Effector memory CD4-positive, alpha-beta T cell (primary cell): ENCODE data around the gene DNAH7.
"Not testable (repeated sequence)": the region's sequence is repeated elsewhere in the genome, so short reads cannot be mapped to it uniquely, and the experiment has no call there.

ENCODE experiments used
- DNase-seq, 3 donors: peaks; one replicate each; pipeline ENCODE4 v3.0.0-alpha.2; 2020
- H3K27ac ChIP-seq: 2 replicates; pipeline ENCODE4 v1.7.0; 2013; ENCODE audit warnings: mild to moderate bottlenecking, low read length, moderate library complexity; ENCODE audit not compliant: insufficient read depth, poor library complexity, severe bottlenecking
- H3K27me3 ChIP-seq: replicated peaks from 2 replicates; pipeline ENCODE4 v1.7.0; 2013; ENCODE audit warnings: mild to moderate bottlenecking, low read length; ENCODE audit not compliant: insufficient read depth, control insufficient read depth, poor library complexity, severe bottlenecking
- H3K36me3 ChIP-seq: 2 replicates; pipeline ENCODE4 v1.7.0; 2013; ENCODE audit warnings: mild to moderate bottlenecking, low read length, moderate library complexity; ENCODE audit not compliant: control insufficient read depth, insufficient read depth
- H3K4me1 ChIP-seq: 2 replicates; pipeline ENCODE4 v1.7.0; 2013; ENCODE audit warnings: low read length, mild to moderate bottlenecking; ENCODE audit not compliant: control insufficient read depth, insufficient read depth, poor library complexity, severe bottlenecking
- H3K4me3 ChIP-seq: 2 replicates; pipeline ENCODE4 v1.7.0; 2013; ENCODE audit warnings: low read length, low read depth, mild to moderate bottlenecking; ENCODE audit not compliant: insufficient read depth, poor library complexity, severe bottlenecking
- H3K9me3 ChIP-seq: 2 replicates; pipeline ENCODE4 v1.7.0; 2013; ENCODE audit warnings: mild to moderate bottlenecking, low read length, moderate library complexity; ENCODE audit not compliant: control insufficient read depth

DNAH7 gene

DNA sequence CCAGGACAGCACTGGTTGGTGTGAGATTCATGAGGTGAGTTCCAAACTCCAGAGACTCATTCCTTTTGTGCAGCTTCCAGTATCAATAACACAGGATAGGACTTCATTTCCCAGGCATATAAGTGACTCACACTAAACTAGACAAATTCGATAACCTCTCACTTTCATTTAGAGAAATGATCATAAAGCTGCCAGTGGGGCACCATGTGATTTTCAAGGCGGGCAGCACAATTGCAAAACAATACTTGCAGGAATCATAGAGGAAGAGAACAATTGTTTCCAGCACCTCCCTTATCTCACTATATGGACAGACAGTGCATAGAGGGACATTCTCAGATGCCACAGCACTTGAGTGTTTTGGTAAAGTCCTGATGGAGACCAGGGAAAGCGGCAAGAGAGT is 31.3 kb upstream of the DNAH7 start:
- Histone ChIP-seq H3K4me1 (no peaks in the 10 kb centered on the region), H3K27ac (no peak overlapping the region), H3K9me3 (no peaks in the 10 kb centered on the region), H3K27me3 (no peaks in the 10 kb centered on the region), H3K4me3 (no peak overlapping the region), H3K36me3 (no peaks in the 10 kb centered on the region)
- DNase-seq = no peak

DNA sequence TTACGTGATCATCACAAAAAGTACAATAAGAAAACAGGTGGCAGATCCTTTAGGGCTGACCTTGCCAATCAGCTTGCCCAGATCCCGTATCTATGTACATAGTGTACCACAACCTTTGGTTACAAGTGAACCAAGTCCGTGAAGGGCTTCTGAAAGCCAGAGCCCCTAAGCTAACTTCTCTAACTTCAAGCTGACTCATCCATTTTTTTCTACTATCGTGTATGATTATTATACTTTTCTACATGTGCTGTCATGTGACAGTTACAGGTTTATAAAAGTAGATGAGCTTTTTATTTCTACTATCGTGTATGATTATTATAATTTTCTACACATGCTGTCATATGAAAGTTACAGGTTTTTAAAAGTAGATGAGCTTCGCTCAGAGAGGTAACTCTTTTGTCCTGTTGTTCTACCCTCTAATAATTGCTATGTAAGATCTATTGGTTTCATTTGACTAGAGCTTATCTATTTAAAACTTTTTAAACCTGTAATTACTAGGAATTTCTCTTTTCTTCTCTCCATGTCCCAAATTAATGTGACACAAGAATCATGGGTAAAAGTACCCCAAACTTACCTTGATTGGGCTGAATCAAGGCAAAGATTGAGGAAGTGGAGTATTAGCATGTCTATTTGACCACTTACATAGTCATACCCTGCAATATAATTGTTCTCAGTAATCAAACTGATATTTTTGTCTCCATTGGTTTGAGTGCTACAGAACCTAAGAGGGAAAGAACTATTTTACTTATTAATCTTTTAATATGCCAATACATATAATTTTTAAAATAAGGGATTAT is 29.4 kb upstream of the DNAH7 start:
- no peaks in the 10 kb centered on the region for H3K36me3 ChIP-seq
- H3K4me1 ChIP-seq = no peaks in the 10 kb centered on the region
- no peak overlapping the region for H3K4me3 ChIP-seq
- DNase-seq = no peak
- no peak overlapping the region for H3K27ac ChIP-seq
- no peaks in the 10 kb centered on the region for H3K27me3 ChIP-seq
- H3K9me3 ChIP-seq = no peaks in the 10 kb centered on the region

DNA sequence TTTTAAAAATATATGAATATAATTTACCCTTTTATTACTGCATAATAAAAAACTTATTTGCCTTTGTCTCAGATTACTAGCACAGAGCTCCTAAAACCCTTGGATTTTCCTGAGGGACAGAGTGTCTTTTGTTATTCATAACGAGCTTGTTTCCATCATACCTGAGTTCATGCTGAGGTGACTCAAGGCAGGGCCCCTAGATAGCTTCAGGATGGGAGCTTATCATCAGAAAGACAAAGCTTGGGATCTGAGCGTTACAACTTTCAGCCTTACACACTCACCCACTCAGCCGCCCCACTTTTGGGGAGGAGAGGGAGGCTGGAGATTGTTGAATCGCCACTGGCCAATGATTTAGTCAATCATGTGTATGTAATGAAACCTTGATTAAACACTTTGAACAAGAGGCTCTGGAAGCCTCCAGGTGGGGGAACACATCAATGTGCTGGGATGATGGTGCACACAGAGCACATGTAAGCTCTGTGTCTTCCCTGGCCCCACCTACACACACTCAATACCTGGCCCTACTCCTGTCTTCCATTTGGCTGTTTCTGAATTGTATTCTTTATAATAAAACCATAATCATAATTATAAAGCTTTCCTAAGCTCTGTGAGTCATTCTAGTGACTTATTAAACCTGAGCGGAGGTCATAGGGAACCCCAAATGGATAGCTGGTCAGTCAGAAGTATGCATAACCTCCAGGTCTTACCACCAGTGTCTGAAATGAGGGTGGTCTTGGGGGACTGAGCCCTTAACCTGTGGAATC is 28.5 kb upstream of the DNAH7 start:
- DNase-seq = no peak
- Histone ChIP-seq H3K27ac (no peak overlapping the region), H3K9me3 (no peaks in the 10 kb centered on the region), H3K27me3 (no peaks in the 10 kb centered on the region), H3K4me1 (no peaks in the 10 kb centered on the region), H3K36me3 (no peaks in the 10 kb centered on the region), H3K4me3 (no peak overlapping the region)

DNA sequence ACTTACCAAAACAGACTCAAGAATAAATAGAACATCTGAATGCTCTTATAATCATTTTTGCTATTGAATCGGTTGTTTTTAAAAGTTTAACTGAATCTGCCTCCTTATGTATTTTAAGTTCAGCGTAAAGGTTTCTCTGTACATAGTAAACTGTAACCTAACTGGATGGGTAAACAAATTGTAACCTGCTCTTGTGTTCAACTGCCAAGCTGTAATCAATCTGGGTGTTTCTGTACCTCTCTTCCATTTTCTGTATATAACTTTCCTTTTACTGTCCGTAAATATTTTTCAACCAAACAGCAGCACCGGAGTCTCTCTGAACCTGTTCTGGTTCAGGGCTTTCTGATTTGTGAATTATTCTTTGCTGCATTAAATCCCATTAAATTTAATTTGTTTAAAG is 27.6 kb upstream of the DNAH7 start:
- H3K4me1 ChIP-seq = no peaks in the 10 kb centered on the region
- no peak overlapping the region for H3K27ac ChIP-seq
- DNase-seq = no peak
- H3K27me3 ChIP-seq = no peaks in the 10 kb centered on the region
- H3K9me3 ChIP-seq = no peaks in the 10 kb centered on the region
- no peaks in the 10 kb centered on the region for H3K36me3 ChIP-seq
- H3K4me3 ChIP-seq = no peak overlapping the region

DNA sequence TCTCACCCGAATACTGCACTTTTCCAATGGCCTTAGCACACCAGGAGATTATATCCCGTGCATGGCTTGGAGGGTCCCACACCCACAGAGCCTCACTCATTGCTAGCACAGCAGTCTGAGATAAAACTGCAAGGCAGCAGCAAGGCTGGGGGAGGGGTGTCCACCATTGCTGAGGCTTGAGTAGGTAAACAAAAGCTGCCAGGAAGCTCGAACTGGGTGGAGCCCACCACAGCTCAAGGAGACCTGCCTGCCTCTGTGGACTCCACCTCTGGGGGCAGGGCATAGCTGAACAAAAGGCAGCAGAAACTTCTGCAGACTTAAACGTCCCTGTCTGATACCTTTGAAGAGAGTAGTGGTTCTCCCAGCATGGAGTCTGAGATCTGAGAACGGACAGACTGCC is 20.8 kb upstream of the DNAH7 start:
- not testable (repeated sequence) for H3K4me3 ChIP-seq, H3K36me3 ChIP-seq, DNase-seq, H3K4me1 ChIP-seq, H3K27ac ChIP-seq, H3K27me3 ChIP-seq, H3K9me3 ChIP-seq

DNA sequence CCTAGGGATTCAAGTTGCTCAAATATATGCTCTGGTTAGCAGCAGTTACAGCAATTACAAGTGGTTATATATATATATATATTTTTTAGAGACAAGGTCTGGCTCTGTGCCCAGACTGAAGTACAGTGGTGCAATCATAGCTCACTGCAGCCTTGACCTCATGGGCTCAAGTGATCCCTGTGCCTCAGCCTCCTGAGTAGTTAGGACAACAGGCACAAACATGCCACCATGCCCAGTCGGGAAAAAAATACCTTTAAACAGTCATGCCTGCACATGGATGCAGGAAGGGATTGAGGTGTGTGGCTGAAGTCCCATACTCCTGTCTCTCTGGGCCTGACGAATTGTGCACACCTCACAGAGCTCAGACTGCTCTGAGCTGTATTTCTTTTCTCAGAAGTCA is 19.6 kb upstream of the DNAH7 start:
- Histone ChIP-seq H3K27ac (no peak overlapping the region), H3K4me3 (no peak overlapping the region), H3K27me3 (no peaks in the 10 kb centered on the region), H3K9me3 (no peaks in the 10 kb centered on the region), H3K36me3 (no peaks in the 10 kb centered on the region), H3K4me1 (no peaks in the 10 kb centered on the region)
- DNase-seq = no peak

DNA sequence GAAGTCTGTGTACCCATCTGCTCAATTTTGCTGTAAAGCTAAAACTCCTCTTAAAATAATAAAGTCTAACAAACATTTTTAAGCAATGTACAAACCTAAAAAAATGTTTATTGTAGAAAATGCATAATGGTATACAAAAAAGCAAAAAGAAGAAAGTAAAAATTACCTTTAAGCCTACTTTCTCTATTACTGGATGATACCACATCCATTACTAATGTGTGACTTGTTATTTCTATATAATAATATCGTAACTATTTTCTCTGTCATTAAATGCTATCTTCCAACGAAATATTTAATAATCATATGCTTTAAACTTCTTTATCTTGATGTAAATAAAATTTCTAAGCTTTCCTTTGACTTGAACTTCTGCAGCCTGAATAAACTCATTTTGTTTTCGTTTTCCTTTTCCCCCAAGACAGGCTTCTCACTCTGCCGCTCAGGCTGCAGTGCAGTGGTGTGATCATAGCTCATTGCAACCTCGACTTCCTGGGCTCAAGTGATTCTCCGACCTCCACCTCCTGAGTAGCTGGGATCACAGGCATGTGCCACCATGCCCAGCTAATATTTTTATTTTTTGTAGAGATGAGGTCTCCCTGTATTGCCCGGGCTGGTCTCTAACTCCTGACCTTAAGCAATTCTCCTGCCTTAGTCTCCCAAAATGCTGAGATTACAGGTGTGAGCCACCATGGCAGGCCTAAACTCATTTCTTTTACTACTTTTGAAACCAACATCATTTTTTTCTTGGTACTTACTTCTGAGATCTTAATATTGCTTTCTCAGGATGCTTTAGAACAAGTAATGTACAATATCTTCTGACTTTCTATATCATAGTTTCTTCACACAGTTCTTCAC is 18.1 kb upstream of the DNAH7 start:
- DNase-seq = no peak
- no peaks in the 10 kb centered on the region for H3K9me3 ChIP-seq
- no peaks in the 10 kb centered on the region for H3K27me3 ChIP-seq
- no peaks in the 10 kb centered on the region for H3K36me3 ChIP-seq
- H3K4me3 ChIP-seq = no peak overlapping the region
- no peak overlapping the region for H3K27ac ChIP-seq
- H3K4me1 ChIP-seq = no peaks in the 10 kb centered on the region

DNA sequence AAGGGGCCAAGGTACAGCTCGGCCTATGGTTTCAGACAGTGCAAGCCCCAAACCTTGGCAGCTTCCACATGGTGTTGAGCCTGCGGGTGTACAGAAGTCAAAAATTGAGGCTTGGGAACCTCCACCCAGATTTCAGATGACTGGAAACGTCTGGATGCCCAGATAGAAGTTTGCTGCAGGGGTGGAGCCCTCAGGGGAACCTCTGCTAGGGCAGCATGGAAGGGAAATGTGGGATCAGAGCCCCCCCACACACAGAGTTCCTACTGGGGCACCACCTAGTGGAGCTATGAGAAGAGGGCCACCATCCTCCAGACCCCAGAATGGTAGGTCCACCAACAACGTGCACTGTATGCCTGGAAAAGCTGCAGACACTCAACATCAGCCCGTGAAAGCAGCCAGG is 15.0 kb upstream of the DNAH7 start:
- H3K36me3 ChIP-seq = no peaks in the 10 kb centered on the region
- DNase-seq = no peak
- H3K27ac ChIP-seq = no peak overlapping the region
- H3K27me3 ChIP-seq = no peaks in the 10 kb centered on the region
- no peaks in the 10 kb centered on the region for H3K9me3 ChIP-seq
- no peaks in the 10 kb centered on the region for H3K4me1 ChIP-seq
- no peak overlapping the region for H3K4me3 ChIP-seq

DNA sequence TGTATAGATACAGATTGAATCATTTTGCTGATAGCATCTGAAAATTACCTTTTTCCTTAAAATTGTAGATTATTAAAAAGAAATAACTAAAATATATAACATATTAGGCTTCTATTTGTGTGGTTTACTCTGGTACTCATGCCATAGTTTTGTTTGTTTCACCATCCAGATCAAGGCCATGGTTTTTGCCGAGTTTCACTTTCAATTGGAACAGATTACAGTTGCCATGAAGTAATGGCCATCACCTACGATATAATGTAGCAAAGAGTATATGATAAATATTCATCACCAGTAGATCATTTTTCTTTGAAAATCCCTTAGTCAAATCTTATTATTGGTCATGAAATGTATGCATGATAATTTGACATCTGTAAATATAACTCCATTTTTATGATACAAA is 11.9 kb upstream of the DNAH7 start:
- Histone ChIP-seq H3K9me3 (no peaks in the 10 kb centered on the region), H3K27ac (no peak overlapping the region), H3K4me3 (no peak overlapping the region), H3K36me3 (no peaks in the 10 kb centered on the region), H3K4me1 (no peaks in the 10 kb centered on the region), H3K27me3 (no peaks in the 10 kb centered on the region)
- DNase-seq = no peak

DNA sequence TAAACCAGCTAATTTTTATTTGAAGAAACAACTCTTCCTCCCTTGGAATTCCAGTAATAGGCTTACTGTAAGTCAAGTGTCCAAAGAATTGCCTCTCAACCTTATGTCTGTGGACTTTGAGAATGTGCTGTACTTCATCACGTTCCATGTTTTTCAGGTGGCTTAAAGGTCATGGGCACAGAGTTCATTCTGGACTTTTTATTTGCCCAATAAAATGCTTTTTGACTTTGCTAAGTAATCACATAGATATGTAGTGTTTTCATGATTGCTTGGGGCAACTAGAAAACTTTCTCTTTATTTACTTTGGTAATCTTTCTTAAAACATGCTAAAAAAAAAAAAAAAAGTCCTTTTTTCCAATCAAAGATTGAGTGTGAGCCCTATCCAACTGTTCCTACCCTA is 10.4 kb upstream of the DNAH7 start:
- no peak for DNase-seq
- Histone ChIP-seq H3K9me3 (no peaks in the 10 kb centered on the region), H3K4me1 (no peaks in the 10 kb centered on the region), H3K4me3 (no peak overlapping the region), H3K27me3 (no peaks in the 10 kb centered on the region), H3K27ac (no peak overlapping the region), H3K36me3 (no peaks in the 10 kb centered on the region)
